Astrocyte (in vitro differentiated cells and primary cell): ENCODE measurements around the gene BICRA. TPM values are rescaled to one million over a fixed set of nuclear protein-coding genes. Genes with fewer than 3 reads are reported as not detected.

ENCODE experiments used
- DNase-seq: peaks from one replicate; pipeline ENCODE4 v3.0.0-alpha.2; 2010; ENCODE audit warnings: low read depth
- FAIRE-seq: peaks from 2 replicates; lab custom pipeline; 2011; peaks lifted over from hg19 to GRCh38; lab: Jason Lieb, UNC
- H2AFZ ChIP-seq: 2 replicates; pipeline ENCODE4 v1.6.0; 2012; ENCODE audit warnings: low read depth, low read length, inconsistent platforms
- H3K27ac ChIP-seq: 2 replicates; pipeline ENCODE4 v1.5.1; 2011; ENCODE audit warnings: low read depth, low read length, inconsistent platforms
- H3K27me3 ChIP-seq: 2 replicates; pipeline ENCODE4 v1.6.0; 2011; ENCODE audit warnings: low read length, inconsistent platforms; ENCODE audit not compliant: insufficient read depth
- H3K36me3 ChIP-seq: 2 replicates; pipeline ENCODE4 v1.5.1; 2011; ENCODE audit warnings: low read length, inconsistent platforms; ENCODE audit not compliant: insufficient read depth
- H3K4me1 ChIP-seq: 2 replicates; pipeline ENCODE4 v1.5.1; 2011; ENCODE audit warnings: low read length, inconsistent platforms; ENCODE audit not compliant: insufficient read depth
- H3K4me2 ChIP-seq: 2 replicates; pipeline ENCODE4 v1.6.0; 2012; ENCODE audit warnings: low read length, inconsistent platforms
- H3K4me3 ChIP-seq: 2 replicates; pipeline ENCODE4 v1.5.1; 2011; ENCODE audit warnings: low read depth, mild to moderate bottlenecking, low read length, inconsistent platforms; ENCODE audit not compliant: insufficient read depth
- H3K79me2 ChIP-seq: 2 replicates; pipeline ENCODE4 v1.6.0; 2012; ENCODE audit warnings: mild to moderate bottlenecking, low read length, inconsistent platforms; ENCODE audit not compliant: insufficient read depth
- H3K9ac ChIP-seq: 2 replicates; pipeline ENCODE4 v1.6.0; 2012; ENCODE audit warnings: mild to moderate bottlenecking, low read length, inconsistent platforms
- H3K9me3 ChIP-seq: 2 replicates; pipeline ENCODE4 v1.5.1; 2012; ENCODE audit warnings: low read depth, mild to moderate bottlenecking, low read length, inconsistent platforms; ENCODE audit not compliant: insufficient read depth
- H4K20me1 ChIP-seq: 2 replicates; pipeline ENCODE4 v1.6.0; 2012; ENCODE audit warnings: low read length, inconsistent platforms; ENCODE audit not compliant: insufficient read depth
- H3K27ac Mint-ChIP-seq: one replicate; pipeline ENCODE4 v1.8.0; 2021; ENCODE audit warnings: mild to moderate bottlenecking, mixed read lengths; ENCODE audit not compliant: unreplicated experiment
- H3K27me3 Mint-ChIP-seq: one replicate; pipeline ENCODE4 v1.8.0; 2021; ENCODE audit warnings: low read depth, mixed read lengths; ENCODE audit not compliant: unreplicated experiment
- H3K36me3 Mint-ChIP-seq: one replicate; pipeline ENCODE4 v1.8.0; 2021; ENCODE audit warnings: low read depth, mixed read lengths; ENCODE audit not compliant: unreplicated experiment
- H3K4me1 Mint-ChIP-seq: one replicate; pipeline ENCODE4 v1.8.0; 2021; ENCODE audit warnings: low read depth, mixed read lengths; ENCODE audit not compliant: unreplicated experiment
- H3K4me3 Mint-ChIP-seq: one replicate; pipeline ENCODE4 v1.8.0; 2021; ENCODE audit warnings: mild to moderate bottlenecking, moderate library complexity, mixed read lengths; ENCODE audit not compliant: unreplicated experiment
- H3K9me3 Mint-ChIP-seq: one replicate; pipeline ENCODE4 v1.8.0; 2021; ENCODE audit warnings: mild to moderate bottlenecking, mixed read lengths; ENCODE audit not compliant: unreplicated experiment
- EZH2 ChIP-seq: IDR thresholded peaks from 2 replicates; pipeline ENCODE4 v1.6.1; 2012; ENCODE audit warnings: mild to moderate bottlenecking, low read length, inconsistent platforms; ENCODE audit not compliant: insufficient read depth
- total RNA-seq: library from RNA; stranded (reverse); gene quantifications from 2 replicates; pipeline ENCODE4 v1.2.1, GENCODE V29; 2021
- TF ChIP-seq, protein P1 (sequence below): IDR thresholded peaks from 2 replicates; pipeline ENCODE4 v1.5.1; 2011; ENCODE audit warnings: low read depth, mild to moderate bottlenecking, inconsistent platforms, low read length, moderate library complexity; ENCODE audit not compliant: insufficient read depth

BICRA gene
- total RNA-seq, 1 donor from 2014 or later = 20.7 TPM

DNA sequence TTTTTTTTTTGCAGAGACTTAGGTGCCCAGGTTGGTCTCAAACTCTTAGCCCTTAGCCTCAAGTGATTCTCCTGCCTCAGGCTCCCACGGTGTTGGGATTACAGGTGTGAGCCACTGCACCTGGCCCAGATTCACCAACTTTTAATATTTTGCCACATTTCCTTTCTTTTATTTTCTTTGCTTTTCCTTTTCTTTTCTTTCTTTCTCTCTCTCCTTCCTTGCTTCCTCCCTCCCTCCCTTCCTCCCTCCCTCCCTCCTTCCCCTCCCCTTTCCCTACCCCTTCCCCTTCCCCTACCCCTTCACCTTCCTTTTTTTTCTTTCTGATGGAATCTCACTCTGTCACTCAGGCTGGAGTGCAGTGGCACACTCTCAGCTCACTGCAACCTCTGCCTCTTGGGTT is 35.3 kb downstream of the BICRA start:
- no peak overlapping the region for H3K27ac ChIP-seq
- peaks cover 85% of the 10 kb centered on the region for H3K79me2 ChIP-seq
- peaks cover 7% of the 10 kb centered on the region for H3K36me3 ChIP-seq
- Mint-ChIP-seq H3K27me3 (no peaks in the 10 kb centered on the region), H3K4me1 (peaks cover 24% of the 10 kb centered on the region), H3K9me3 (no peaks in the 10 kb centered on the region), H3K4me3 (no peak overlapping the region), H3K36me3 (peaks cover 14% of the 10 kb centered on the region), H3K27ac (no peak overlapping the region)
- no peak overlapping the region for H3K9ac ChIP-seq
- TF ChIP-seq, protein P1, sequence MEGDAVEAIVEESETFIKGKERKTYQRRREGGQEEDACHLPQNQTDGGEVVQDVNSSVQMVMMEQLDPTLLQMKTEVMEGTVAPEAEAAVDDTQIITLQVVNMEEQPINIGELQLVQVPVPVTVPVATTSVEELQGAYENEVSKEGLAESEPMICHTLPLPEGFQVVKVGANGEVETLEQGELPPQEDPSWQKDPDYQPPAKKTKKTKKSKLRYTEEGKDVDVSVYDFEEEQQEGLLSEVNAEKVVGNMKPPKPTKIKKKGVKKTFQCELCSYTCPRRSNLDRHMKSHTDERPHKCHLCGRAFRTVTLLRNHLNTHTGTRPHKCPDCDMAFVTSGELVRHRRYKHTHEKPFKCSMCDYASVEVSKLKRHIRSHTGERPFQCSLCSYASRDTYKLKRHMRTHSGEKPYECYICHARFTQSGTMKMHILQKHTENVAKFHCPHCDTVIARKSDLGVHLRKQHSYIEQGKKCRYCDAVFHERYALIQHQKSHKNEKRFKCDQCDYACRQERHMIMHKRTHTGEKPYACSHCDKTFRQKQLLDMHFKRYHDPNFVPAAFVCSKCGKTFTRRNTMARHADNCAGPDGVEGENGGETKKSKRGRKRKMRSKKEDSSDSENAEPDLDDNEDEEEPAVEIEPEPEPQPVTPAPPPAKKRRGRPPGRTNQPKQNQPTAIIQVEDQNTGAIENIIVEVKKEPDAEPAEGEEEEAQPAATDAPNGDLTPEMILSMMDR = no peak
- no peak for TF ChIP-seq EZH2
- H3K27me3 ChIP-seq = no peaks in the 10 kb centered on the region
- H3K4me1 ChIP-seq = peaks cover 3% of the 10 kb centered on the region
- no peak overlapping the region for H3K4me2 ChIP-seq
- H3K4me3 ChIP-seq = no peak overlapping the region
- no peak for FAIRE-seq
- peaks cover 81% of the 10 kb centered on the region for H4K20me1 ChIP-seq
- DNase-seq = no peak
- H3K9me3 ChIP-seq = no peaks in the 10 kb centered on the region
- no peak overlapping the region for H2AFZ ChIP-seq

DNA sequence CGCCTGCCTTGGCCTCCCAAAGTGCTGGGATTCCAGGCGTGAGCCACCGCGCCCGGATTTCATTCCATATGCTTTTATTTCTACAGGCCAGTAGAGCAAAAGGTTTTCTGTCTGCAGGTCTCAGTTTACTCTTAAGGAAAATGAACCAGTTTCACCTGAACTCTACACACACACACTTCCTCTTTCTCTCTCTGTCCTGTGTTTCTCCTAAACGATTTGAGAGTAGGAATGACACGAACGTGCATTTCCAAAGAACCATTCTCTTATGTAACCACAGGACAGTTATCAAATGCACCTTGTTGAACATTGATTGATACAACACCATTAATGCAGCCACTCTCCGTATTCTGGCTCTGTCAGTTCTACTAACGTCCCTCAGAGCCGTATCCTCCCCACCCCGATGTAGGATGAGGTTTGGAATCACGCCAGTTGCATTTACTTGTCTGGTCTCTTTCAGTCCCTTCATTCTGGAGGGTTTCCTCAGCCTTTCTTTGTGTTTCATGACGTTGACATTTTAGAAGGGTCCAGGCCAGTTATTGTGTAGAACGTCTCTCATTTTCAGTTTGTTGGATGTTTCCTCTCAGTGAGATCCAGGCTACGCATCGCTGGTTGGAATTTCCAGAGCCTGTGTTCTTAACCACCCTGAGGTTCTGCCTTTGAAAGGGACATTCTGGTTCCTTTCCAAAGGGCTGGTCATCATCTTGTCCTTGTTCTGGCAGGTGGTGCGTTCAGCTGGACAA is 36.0 kb downstream of the BICRA start:
- H3K4me3 Mint-ChIP-seq = no peak overlapping the region
- no peak overlapping the region for H3K4me3 ChIP-seq
- no peak overlapping the region for H2AFZ ChIP-seq
- peaks cover 88% of the 10 kb centered on the region for H3K79me2 ChIP-seq
- H3K4me1 ChIP-seq = peaks cover 3% of the 10 kb centered on the region
- no peak overlapping the region for H3K27ac ChIP-seq
- H3K27ac Mint-ChIP-seq = peak overlapping the region; percentile 9
- H3K9ac ChIP-seq = no peak overlapping the region
- FAIRE-seq (no peak), DNase-seq (peak; percentile 31)
- no peaks in the 10 kb centered on the region for H3K9me3 Mint-ChIP-seq
- H3K27me3 Mint-ChIP-seq = no peaks in the 10 kb centered on the region
- TF ChIP-seq EZH2 = no peak
- TF ChIP-seq, protein P1 = no peak
- H3K27me3 ChIP-seq = no peaks in the 10 kb centered on the region
- H3K9me3 ChIP-seq = no peaks in the 10 kb centered on the region
- peaks cover 26% of the 10 kb centered on the region for H3K4me1 Mint-ChIP-seq
- peaks cover 14% of the 10 kb centered on the region for H3K36me3 Mint-ChIP-seq
- peaks cover 84% of the 10 kb centered on the region for H4K20me1 ChIP-seq
- peak overlapping the region; percentile 33 for H3K4me2 ChIP-seq
- peaks cover 7% of the 10 kb centered on the region for H3K36me3 ChIP-seq

DNA sequence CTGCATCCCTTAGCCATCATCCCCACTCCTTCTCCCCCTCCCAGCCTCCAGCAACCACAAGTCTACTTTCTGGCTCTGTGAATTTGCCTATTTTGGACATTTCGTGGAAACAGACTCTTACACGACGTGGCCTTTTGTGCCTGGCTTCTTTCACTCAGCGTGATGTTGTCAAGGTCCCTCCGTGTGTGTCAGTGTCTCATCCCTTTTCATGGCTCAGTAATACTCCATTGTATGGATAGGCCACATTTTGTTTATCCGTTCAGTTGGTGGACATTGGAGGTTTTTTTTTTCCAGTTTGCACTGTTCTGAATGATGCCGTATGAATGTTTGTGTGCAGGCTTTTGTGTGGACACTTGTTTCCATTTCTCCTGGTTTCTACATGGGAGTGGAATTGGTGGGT is 38.0 kb downstream of the BICRA start:
- no peak for FAIRE-seq

More for the DNA sequence above, 38.0 kb downstream of the BICRA start:
- DNase-seq = no peak
- peaks cover 3% of the 10 kb centered on the region for H3K4me1 ChIP-seq
- H3K79me2 ChIP-seq = peaks cover 87% of the 10 kb centered on the region
- no peak overlapping the region for H2AFZ ChIP-seq
- Mint-ChIP-seq H3K36me3 (peaks cover 25% of the 10 kb centered on the region), H3K4me3 (no peak overlapping the region), H3K27me3 (no peaks in the 10 kb centered on the region), H3K9me3 (peaks cover 2% of the 10 kb centered on the region), H3K4me1 (peaks cover 23% of the 10 kb centered on the region), H3K27ac (no peak overlapping the region)
- H3K9me3 ChIP-seq = no peaks in the 10 kb centered on the region
- H3K27ac ChIP-seq = no peak overlapping the region
- H3K4me2 ChIP-seq = no peak overlapping the region
- peaks cover 96% of the 10 kb centered on the region for H4K20me1 ChIP-seq
- peaks cover 7% of the 10 kb centered on the region for H3K36me3 ChIP-seq
- H3K27me3 ChIP-seq = no peaks in the 10 kb centered on the region
- TF ChIP-seq EZH2 = no peak
- TF ChIP-seq, protein P1 = no peak
- no peak overlapping the region for H3K9ac ChIP-seq
- H3K4me3 ChIP-seq = no peak overlapping the region
